Neural crest cell (in vitro differentiated cells): Measurements from ENCODE around the gene FOXI2. TPM values are rescaled to one million over a fixed set of nuclear protein-coding genes. Genes with fewer than 3 reads are reported as not detected.

Experiments used
- DNase-seq: peaks from one replicate; pipeline ENCODE4 v3.0.0; 2021; ENCODE audit warnings: low read depth, mixed read lengths, low spot score
- H3K27ac Mint-ChIP-seq: one replicate; pipeline ENCODE4 v1.8.0; 2021; ENCODE audit warnings: mild to moderate bottlenecking, mixed read lengths; ENCODE audit not compliant: unreplicated experiment
- H3K27me3 Mint-ChIP-seq: 2 replicates; pipeline ENCODE4 v1.8.0; 2021; ENCODE audit warnings: low read depth, mild to moderate bottlenecking, mixed read lengths
- H3K36me3 Mint-ChIP-seq: 2 replicates; pipeline ENCODE4 v1.8.0; 2021; ENCODE audit warnings: low read depth, mild to moderate bottlenecking, mixed read lengths
- H3K4me1 Mint-ChIP-seq: 2 replicates; pipeline ENCODE4 v1.8.0; 2021; ENCODE audit warnings: mixed read lengths
- H3K4me3 Mint-ChIP-seq: one replicate; pipeline ENCODE4 v1.8.0; 2021; ENCODE audit warnings: mild to moderate bottlenecking, mixed read lengths
- H3K9me3 Mint-ChIP-seq: 2 replicates; pipeline ENCODE4 v1.8.0; 2021; ENCODE audit warnings: mixed read lengths
- CTCF ChIP-seq: fragments of 200-600 bp; sonication (generic); conservative IDR thresholded peaks from 2 replicates; pipeline ENCODE4 v1.5.0; 2021; ENCODE audit warnings: antibody characterized with exemption, mild to moderate bottlenecking
- long read RNA-seq: library from polyadenylated mRNA; unstranded; transcript quantifications from one replicate; pipeline ENCODE4 v2.0.0, GENCODE V29; 2020
- total RNA-seq: library from RNA; stranded (reverse); gene quantifications from 2 replicates; pipeline ENCODE4 v1.2.1, GENCODE V29; 2021

Gene FOXI2
- not detected in 2 replicates for total RNA-seq
- long read RNA-seq, result 0 reads

- peaks cover 94% of the 10 kb centered on the region for H3K27me3 Mint-ChIP-seq
- H3K27ac Mint-ChIP-seq, result no peak within 1 kb of the TSS
- no peak within 1 kb of the TSS for H3K4me3 Mint-ChIP-seq
- DNase-seq, result no peak
- no peaks in the 10 kb centered on the region for H3K4me1 Mint-ChIP-seq
- peaks cover 4% of the 10 kb centered on the region for H3K36me3 Mint-ChIP-seq
- no peak for TF ChIP-seq CTCF
- no peaks in the 10 kb centered on the region for H3K9me3 Mint-ChIP-seq
Measured at GRCh38 chr10:127736915-127737562, at the start of gene FOXI2. Gene FOXI2, plus strand, starts transcription at chr10:127737185. Its CDS starts 89 bp downstream, at chr10:127737274.

GRCh38 chr10:127687548-127687947 lies 49.4 kb upstream of the FOXI2 start:
- H3K27me3 Mint-ChIP-seq, result peaks cover 6% of the 10 kb centered on the region
- DNase-seq, result no peak
- no peaks in the 10 kb centered on the region for H3K36me3 Mint-ChIP-seq
- no peaks in the 10 kb centered on the region for H3K4me1 Mint-ChIP-seq
- no peak for TF ChIP-seq CTCF
- H3K9me3 Mint-ChIP-seq, result no peaks in the 10 kb centered on the region
- H3K27ac Mint-ChIP-seq, result no peak overlapping the region
- H3K4me3 Mint-ChIP-seq, result no peak overlapping the region

GRCh38 chr10:127690176-127690835 lies 46.7 kb upstream of the FOXI2 start:
- Mint-ChIP-seq H3K9me3 (no peaks in the 10 kb centered on the region), H3K4me3 (no peak overlapping the region), H3K4me1 (no peaks in the 10 kb centered on the region), H3K36me3 (no peaks in the 10 kb centered on the region), H3K27me3 (peaks cover 6% of the 10 kb centered on the region), H3K27ac (no peak overlapping the region)
- DNase-seq, result no peak
- no peak for TF ChIP-seq CTCF

- no peak overlapping the region for H3K4me3 Mint-ChIP-seq
- no peaks in the 10 kb centered on the region for H3K9me3 Mint-ChIP-seq
- H3K27me3 Mint-ChIP-seq, result peaks cover 3% of the 10 kb centered on the region
- TF ChIP-seq CTCF, result peak; percentile 63
- DNase-seq, result peak; percentile 66
- no peaks in the 10 kb centered on the region for H3K4me1 Mint-ChIP-seq
- no peaks in the 10 kb centered on the region for H3K36me3 Mint-ChIP-seq
- no peak overlapping the region for H3K27ac Mint-ChIP-seq
Measured at GRCh38 chr10:127694580-127695193, 42.3 kb upstream of the FOXI2 start.

DNA sequence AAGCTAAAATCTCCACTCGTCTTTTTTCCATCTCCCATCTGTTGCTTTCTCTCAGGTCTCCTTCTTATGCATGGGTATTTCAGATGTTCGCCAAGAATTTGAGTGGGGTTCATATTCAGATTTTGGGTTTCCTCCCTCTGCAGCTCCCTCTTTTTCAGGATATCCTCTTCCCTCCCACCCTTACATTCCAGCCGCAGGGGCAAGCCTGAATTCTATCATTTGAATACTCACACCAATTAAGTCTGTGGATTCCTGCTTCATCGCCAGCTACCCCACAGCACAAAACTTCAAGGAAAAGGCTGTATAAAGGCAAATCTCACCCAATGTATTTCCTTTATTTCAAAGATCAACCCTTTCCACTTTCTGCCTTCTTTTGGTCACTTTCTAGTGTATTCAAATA lies 41.6 kb upstream of the FOXI2 start:
- Mint-ChIP-seq H3K36me3 (no peaks in the 10 kb centered on the region), H3K9me3 (no peaks in the 10 kb centered on the region), H3K27me3 (peaks cover 3% of the 10 kb centered on the region), H3K4me1 (no peaks in the 10 kb centered on the region), H3K4me3 (no peak overlapping the region), H3K27ac (no peak overlapping the region)
- no peak for TF ChIP-seq CTCF
- DNase-seq, result no peak
